HepG2 (cell line): Measurements from ENCODE around the gene PAK2. TPM values are rescaled to one million over a fixed set of nuclear protein-coding genes. Genes with fewer than 3 reads are reported as not detected.

Experiments
- DMAP1 ChIP-seq: IDR thresholded peaks from 2 replicates; pipeline ENCODE4 v1.6.1; 2016
- E2F2 ChIP-seq: sonication (generic); formaldehyde crosslinking; IDR thresholded peaks from 2 replicates; pipeline ENCODE4 v1.4.0; 2020; ENCODE audit warnings: missing genetic modification reagents, borderline replicate concordance
- GLI4 ChIP-seq: sonication (generic); formaldehyde crosslinking; IDR thresholded peaks from 2 replicates; pipeline ENCODE4 v1.5.1; 2020; ENCODE audit warnings: missing genetic modification reagents, mild to moderate bottlenecking, moderate library complexity, borderline replicate concordance
- HOMEZ ChIP-seq: IDR thresholded peaks from 2 replicates; pipeline ENCODE4 v1.6.1; 2016; ENCODE audit warnings: low read depth
- IKZF5 ChIP-seq: IDR thresholded peaks from 2 replicates; pipeline ENCODE4 v1.6.1; 2018; ENCODE audit warnings: missing genetic modification reagents, mild to moderate bottlenecking, missing compliant biosample characterization
- IRX3 ChIP-seq: sonication (generic); formaldehyde crosslinking; IDR thresholded peaks from 2 replicates; pipeline ENCODE4 v1.8.1; 2023; ENCODE audit warnings: mild to moderate bottlenecking, low read depth, missing genetic modification reagents, borderline replicate concordance
- KDM2A ChIP-seq: sonication (generic); formaldehyde crosslinking; IDR thresholded peaks from 2 replicates; pipeline ENCODE4 v1.4.0; 2020; ENCODE audit warnings: low read depth, missing genetic modification reagents, borderline replicate concordance
- MTA1 ChIP-seq: sonication (generic); formaldehyde crosslinking; IDR thresholded peaks from 2 replicates; pipeline ENCODE4 v1.4.0; 2020; ENCODE audit warnings: missing genetic modification reagents, mild to moderate bottlenecking, borderline replicate concordance
- POLR2G ChIP-seq: fragments of 200-400 bp; formaldehyde crosslinking; IDR thresholded peaks from 2 replicates; pipeline ENCODE4 v1.6.1; 2018; ENCODE audit warnings: mild to moderate bottlenecking, low read depth, low read length, moderate library complexity
- SOX6 ChIP-seq, 2 experiments: fragments of 450-650 bp in 1 of 2; sonication (generic) in 1 of 2; formaldehyde crosslinking in 1 of 2; IDR thresholded peaks; 2 replicates each; pipeline versions ENCODE4 v1.4.0 to v1.6.1; 2017 to 2020; ENCODE audit warnings: antibody characterized with exemption in 1 of 2, mild to moderate bottlenecking in 1 of 2, missing genetic modification reagents in 1 of 2
- STAT5B ChIP-seq: sonication (generic); formaldehyde crosslinking; IDR thresholded peaks from 2 replicates; pipeline ENCODE4 v1.4.0; 2020; ENCODE audit warnings: missing genetic modification reagents
- ZBTB46 ChIP-seq: sonication (generic); formaldehyde crosslinking; IDR thresholded peaks from 2 replicates; pipeline ENCODE4 v1.4.0; 2020; ENCODE audit warnings: mild to moderate bottlenecking, missing genetic modification reagents, borderline replicate concordance
- ZFP36 ChIP-seq: fragments of 150-350 bp; IDR thresholded peaks from 2 replicates; pipeline ENCODE4 v1.6.1; 2018; ENCODE audit warnings: borderline replicate concordance, low read length, low read depth; ENCODE audit not compliant: partially characterized antibody
- ZNF281 ChIP-seq: sonication (generic); formaldehyde crosslinking; IDR thresholded peaks from 2 replicates; pipeline ENCODE4 v1.4.0; 2020; ENCODE audit warnings: missing genetic modification reagents, borderline replicate concordance
- ZNF446 ChIP-seq: sonication (generic); formaldehyde crosslinking; IDR thresholded peaks from 2 replicates; pipeline ENCODE4 v1.5.0; 2020; ENCODE audit warnings: mild to moderate bottlenecking, missing genetic modification reagents
- ZNF619 ChIP-seq: sonication (generic); formaldehyde crosslinking; IDR thresholded peaks from 2 replicates; pipeline ENCODE4 v1.4.0; 2020; ENCODE audit warnings: mild to moderate bottlenecking, missing genetic modification reagents
- ZNF777 ChIP-seq: sonication (generic); formaldehyde crosslinking; IDR thresholded peaks from 2 replicates; pipeline ENCODE4 v1.4.0; 2020; ENCODE audit warnings: missing genetic modification reagents
- ZNF839 ChIP-seq: sonication (generic); formaldehyde crosslinking; IDR thresholded peaks from 2 replicates; pipeline ENCODE4 v1.4.0; 2020; ENCODE audit warnings: missing genetic modification reagents, mild to moderate bottlenecking, borderline replicate concordance
- polyA plus RNA-seq, 8 experiments: library from polyadenylated mRNA; depleted of rRNA in 3 of 8; stranded (reverse) in 7 of 8; unstranded in 1 of 8; fragments of >200 nt; fragmentation: Illumina TruSeq in 4 of 8; extraction: Trizol in 4 of 8; gene quantifications; 2 replicates each; pipeline versions ENCODE4 v1.2.1 to v1.2.3, GENCODE V29; 2011 to 2016; ENCODE audit warnings: low read depth in 4 of 8, missing spikeins in 1 of 8, mixed read lengths in 1 of 8; ENCODE audit not compliant: insufficient read depth in 1 of 8
- total RNA-seq, 5 experiments: library from RNA; depleted of rRNA; stranded (reverse); fragments of >200 nt; fragmentation: Illumina TruSeq; extraction: Trizol; gene quantifications; 2 replicates each; pipeline ENCODE4 v1.2.3, GENCODE V29; 2016; ENCODE audit warnings: low read depth in 1 of 5

PAK2 gene
- total and polyA plus RNA-seq, 2 of the 13 experiments (the other 11 are each of a cell fraction or from before 2014, with no cell fraction given), result 23.0 to 24.7 TPM

GRCh38 chr3:196739671-196740480 lies at the start of gene PAK2 (continued):
- TF ChIP-seq ZNF281 (CRISPR knock-in tag) (no peak; the same call in 1 of the 2 replicates), ZNF839 (CRISPR knock-in tag) (no peak), ZNF446 (0 out of 2 replicates have a peak, but pooled peaks have one; percentile 45), ZNF777 (CRISPR knock-in tag) (0 out of 2 replicates have a peak, but pooled peaks have one; percentile 42), GLI4 (no peak), ZFP36 (no peak), STAT5B (no peak), ZBTB46 (CRISPR knock-in tag) (no peak), KDM2A (CRISPR knock-in tag) (peak; percentile 86), POLR2G (peak; percentile 65), IKZF5 (CRISPR knock-in tag) (no peak; the same call in 1 of the 2 replicates), ZNF619 (CRISPR knock-in tag) (no peak), DMAP1 (CRISPR knock-in tag) (peak; percentile 76; the same call in 1 of the 2 replicates), HOMEZ (no peak), IRX3 (CRISPR knock-in tag) (no peak), SOX6 (IDR thresholded peaks at IDR 0.05) (no peak), SOX6 (CRISPR knock-in tag; IDR thresholded peaks at IDR 0.05) (no peak; the same call in 1 of the 2 replicates), MTA1 (0 out of 2 replicates have a peak, but pooled peaks have one; percentile 37), E2F2 (CRISPR knock-in tag) (no peak)
